ENCODE results near the gene KDM5B. TPM values are rescaled to one million over a fixed set of nuclear protein-coding genes. Genes with fewer than 3 reads are reported as not detected.

The KDM5B gene
- total RNA-seq, 1 experiment from 2014 or later: 86.7 TPM

DNA sequence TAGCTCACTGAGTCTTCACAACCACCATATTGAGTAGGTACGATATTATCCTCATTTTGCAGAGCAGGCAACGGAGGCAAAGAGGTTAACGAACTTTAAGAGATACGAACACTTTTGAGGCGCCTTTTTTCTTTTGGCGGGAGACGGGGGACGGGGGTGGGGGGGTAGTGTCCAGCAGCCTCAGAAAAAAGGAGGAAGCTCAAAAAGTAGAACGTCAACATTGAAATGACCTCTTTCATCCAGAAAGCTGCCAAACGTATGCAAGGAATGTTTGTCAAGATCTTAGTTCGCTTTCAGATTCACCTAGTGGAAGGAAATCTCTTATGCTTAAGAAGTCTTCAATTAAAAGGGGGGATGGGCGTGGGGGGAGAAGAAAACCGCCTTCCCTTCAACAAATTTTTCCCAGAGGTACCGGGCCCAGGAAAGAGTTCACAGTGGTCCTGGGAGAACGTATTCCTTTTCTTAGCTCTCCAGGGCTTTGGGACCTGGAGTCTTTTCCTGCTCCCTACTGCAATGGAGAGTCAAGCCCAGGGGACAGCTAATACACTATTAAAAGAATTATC, 1.5 kb upstream of the KDM5B start:
- Mint-ChIP-seq H3K4me3 (ENCODE audit: low read depth, unreplicated experiment) (peak overlapping the region; percentile 67), H3K36me3 (ENCODE audit: insufficient read depth, unreplicated experiment) (peaks cover 54% of the 10 kb centered on the region), H3K4me1 (ENCODE audit: low read depth, unreplicated experiment) (peaks cover 47% of the 10 kb centered on the region), H3K9me3 (ENCODE audit: low read depth, unreplicated experiment) (no peaks in the 10 kb centered on the region), H3K27ac (ENCODE audit: unreplicated experiment) (peak overlapping the region; percentile 42), H3K27me3 (ENCODE audit: unreplicated experiment) (no peaks in the 10 kb centered on the region)
- CTCF ChIA-PET: interaction anchor here (0.6 to 1.2 kb wide), 3 partner anchors 12 to 159 kb away, joined by 3 to 5 read pairs (median 4); no protein-coding TSS in a partner anchor
- no peak for DNase-seq
- intact Hi-C loops (cut with micrococcal nuclease; ENCODE audit: unreplicated experiment): loop anchor here (2.0 kb wide), 1 partner anchor 79 kb away; the partner anchor contains the start of gene RABIF
- TF ChIP-seq, protein P1, sequence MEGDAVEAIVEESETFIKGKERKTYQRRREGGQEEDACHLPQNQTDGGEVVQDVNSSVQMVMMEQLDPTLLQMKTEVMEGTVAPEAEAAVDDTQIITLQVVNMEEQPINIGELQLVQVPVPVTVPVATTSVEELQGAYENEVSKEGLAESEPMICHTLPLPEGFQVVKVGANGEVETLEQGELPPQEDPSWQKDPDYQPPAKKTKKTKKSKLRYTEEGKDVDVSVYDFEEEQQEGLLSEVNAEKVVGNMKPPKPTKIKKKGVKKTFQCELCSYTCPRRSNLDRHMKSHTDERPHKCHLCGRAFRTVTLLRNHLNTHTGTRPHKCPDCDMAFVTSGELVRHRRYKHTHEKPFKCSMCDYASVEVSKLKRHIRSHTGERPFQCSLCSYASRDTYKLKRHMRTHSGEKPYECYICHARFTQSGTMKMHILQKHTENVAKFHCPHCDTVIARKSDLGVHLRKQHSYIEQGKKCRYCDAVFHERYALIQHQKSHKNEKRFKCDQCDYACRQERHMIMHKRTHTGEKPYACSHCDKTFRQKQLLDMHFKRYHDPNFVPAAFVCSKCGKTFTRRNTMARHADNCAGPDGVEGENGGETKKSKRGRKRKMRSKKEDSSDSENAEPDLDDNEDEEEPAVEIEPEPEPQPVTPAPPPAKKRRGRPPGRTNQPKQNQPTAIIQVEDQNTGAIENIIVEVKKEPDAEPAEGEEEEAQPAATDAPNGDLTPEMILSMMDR (IDR thresholded peaks at IDR 0.05; ENCODE audit: unreplicated experiment): no peak
- no TSS peak for BruUV-seq (replicated peaks)

DNA sequence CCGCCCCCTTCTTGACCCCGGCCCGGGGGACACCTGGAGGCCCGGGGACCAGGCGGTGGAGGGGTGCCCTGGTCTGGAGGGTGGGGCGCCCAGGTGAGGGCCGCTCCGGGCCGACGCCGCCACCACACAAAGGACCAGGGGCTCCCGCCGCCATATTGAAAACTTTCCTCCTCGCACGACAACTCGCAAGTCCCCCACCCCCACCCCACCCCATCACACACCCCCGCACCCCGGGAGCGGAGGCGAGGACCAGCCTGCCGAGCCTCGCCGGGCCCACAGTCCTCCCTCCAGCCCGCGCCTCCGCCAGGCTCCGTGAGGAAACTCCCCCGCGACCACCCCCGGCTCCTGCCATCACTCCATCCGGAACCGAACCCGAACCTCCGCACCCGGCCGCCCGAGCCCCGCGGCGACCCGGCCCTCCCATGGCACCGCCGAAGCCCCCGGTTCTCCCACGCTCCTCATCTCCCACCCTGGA, 733 bp downstream of the KDM5B start:
- Mint-ChIP-seq H3K4me3 (ENCODE audit: low read depth, unreplicated experiment) (peak overlapping the region; percentile 82), H3K27me3 (ENCODE audit: unreplicated experiment) (no peaks in the 10 kb centered on the region), H3K36me3 (ENCODE audit: insufficient read depth, unreplicated experiment) (peaks cover 53% of the 10 kb centered on the region), H3K9me3 (ENCODE audit: low read depth, unreplicated experiment) (no peaks in the 10 kb centered on the region), H3K27ac (ENCODE audit: unreplicated experiment) (peak overlapping the region; percentile 80), H3K4me1 (ENCODE audit: low read depth, unreplicated experiment) (peaks cover 55% of the 10 kb centered on the region)
- peak; percentile 59 for DNase-seq
- intact Hi-C loops (cut with micrococcal nuclease; ENCODE audit: unreplicated experiment): no loop called here
- CTCF ChIA-PET: interaction anchor here (0.7 to 0.8 kb wide), 2 partner anchors 54 to 1278 kb away, joined by 3 to 4 read pairs; no protein-coding TSS in a partner anchor
- BruUV-seq (replicated peaks): no TSS peak
- TF ChIP-seq, protein P1 (IDR thresholded peaks at IDR 0.05; ENCODE audit: unreplicated experiment): no peak

DNA sequence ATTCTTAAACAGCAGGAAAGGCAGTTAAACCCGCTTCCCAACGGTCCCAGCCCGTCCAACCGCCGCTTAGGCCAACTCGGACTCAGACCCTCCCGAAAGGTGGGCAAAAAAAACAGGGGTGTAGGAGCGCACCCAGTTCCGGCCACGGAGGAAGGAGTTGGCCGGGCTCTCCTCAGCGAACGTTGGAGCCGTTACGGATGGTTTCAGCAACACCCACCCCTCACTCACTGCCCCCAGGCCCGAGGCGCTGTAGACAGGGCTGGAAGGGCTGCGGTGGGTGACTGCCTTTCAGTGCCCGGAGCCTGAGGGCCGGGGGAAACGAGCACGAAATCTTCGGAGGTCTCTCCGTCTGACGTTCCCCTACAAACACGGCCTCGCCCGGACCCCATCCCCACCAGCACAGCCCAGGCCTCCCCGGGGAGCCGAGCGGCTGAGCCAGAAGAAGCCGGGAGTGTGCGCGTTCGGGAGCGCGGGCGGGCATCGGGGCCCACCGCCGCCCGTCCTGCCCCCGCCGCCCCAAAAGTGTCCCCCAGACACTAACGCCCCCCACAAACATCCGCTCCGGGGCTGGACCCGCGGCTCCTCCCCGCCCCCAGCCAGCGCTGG, 1.3 kb downstream of the KDM5B start:
- BruUV-seq (replicated peaks): no TSS peak
- CTCF ChIA-PET: no interaction called here
- H3K27ac Mint-ChIP-seq (ENCODE audit: unreplicated experiment): peak overlapping the region; percentile 80
- H3K9me3 Mint-ChIP-seq (ENCODE audit: low read depth, unreplicated experiment): no peaks in the 10 kb centered on the region
- H3K4me3 Mint-ChIP-seq (ENCODE audit: low read depth, unreplicated experiment): peak overlapping the region; percentile 82
- DNase-seq: peak; percentile 45
- TF ChIP-seq, protein P1 (IDR thresholded peaks at IDR 0.05; ENCODE audit: unreplicated experiment): no peak
- H3K36me3 Mint-ChIP-seq (ENCODE audit: insufficient read depth, unreplicated experiment): peaks cover 50% of the 10 kb centered on the region
- intact Hi-C loops (cut with micrococcal nuclease; ENCODE audit: unreplicated experiment): no loop called here
- no peaks in the 10 kb centered on the region for H3K27me3 Mint-ChIP-seq (ENCODE audit: unreplicated experiment)
- H3K4me1 Mint-ChIP-seq (ENCODE audit: low read depth, unreplicated experiment): peaks cover 50% of the 10 kb centered on the region

DNA sequence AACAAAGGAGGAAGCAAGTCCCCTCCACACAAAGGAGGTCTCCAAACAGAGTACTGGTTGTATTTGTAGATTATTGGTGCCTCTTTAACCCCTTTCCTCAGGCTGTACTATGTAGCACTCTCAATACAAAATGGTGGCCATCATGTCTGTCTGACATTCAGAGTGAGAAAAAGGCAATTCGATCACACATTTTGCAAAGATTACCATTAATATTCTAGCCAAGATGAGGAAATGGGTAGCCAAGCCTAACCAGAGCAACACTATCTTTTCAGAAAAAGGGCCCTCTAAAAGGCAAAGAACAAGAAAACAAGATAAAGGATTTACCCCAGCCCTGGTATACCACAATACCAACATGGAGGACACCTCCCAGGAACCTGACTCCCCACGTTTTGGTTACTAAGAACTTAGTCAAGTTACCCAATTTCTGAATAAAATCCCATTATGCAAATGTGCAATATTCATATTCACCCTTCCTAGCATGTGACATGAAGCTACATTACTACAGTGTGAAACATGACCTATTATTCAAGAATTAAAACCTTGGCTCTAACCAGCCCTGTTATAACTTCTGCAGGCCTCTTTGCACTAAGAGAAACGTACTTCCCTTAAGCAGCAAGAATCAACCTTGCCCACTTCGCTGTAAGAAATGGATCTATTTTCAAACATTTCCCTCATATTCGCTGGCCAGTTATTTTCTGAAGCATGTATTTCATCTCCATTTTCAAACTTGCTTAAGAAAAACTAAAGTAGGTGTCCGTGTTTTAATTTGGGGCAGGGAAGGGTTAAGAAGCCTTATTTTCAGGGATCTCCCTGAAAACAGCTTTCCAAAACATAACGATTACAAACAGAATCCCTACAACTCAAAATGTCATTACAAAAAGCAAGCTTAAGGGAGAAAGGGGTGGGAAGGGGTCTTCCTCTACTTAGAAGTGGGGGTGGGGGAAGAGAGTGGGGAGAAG, 2.1 kb downstream of the KDM5B start:
- Mint-ChIP-seq H3K9me3 (ENCODE audit: low read depth, unreplicated experiment) (no peaks in the 10 kb centered on the region), H3K27me3 (ENCODE audit: unreplicated experiment) (no peaks in the 10 kb centered on the region), H3K27ac (ENCODE audit: unreplicated experiment) (peak overlapping the region; percentile 80), H3K4me1 (ENCODE audit: low read depth, unreplicated experiment) (peaks cover 43% of the 10 kb centered on the region), H3K36me3 (ENCODE audit: insufficient read depth, unreplicated experiment) (peaks cover 47% of the 10 kb centered on the region), H3K4me3 (ENCODE audit: low read depth, unreplicated experiment) (peak overlapping the region; percentile 82)
- intact Hi-C loops (cut with micrococcal nuclease; ENCODE audit: unreplicated experiment): no loop called here
- TF ChIP-seq, protein P1 (IDR thresholded peaks at IDR 0.05; ENCODE audit: unreplicated experiment): no peak
- CTCF ChIA-PET: no interaction called here
- DNase-seq: no peak
- BruUV-seq (replicated peaks): TSS peak; percentile 38
